WERI-Rb-1 (cell line): ENCODE measurements around the gene MCAT.

Experiments
- DNase-seq: peaks from one replicate; pipeline ENCODE4 v3.0.0-alpha.2; 2020
- H3K27ac ChIP-seq: fragments of 250-450 bp; sonication (Bioruptor Pico); 2 replicates; pipeline ENCODE4 v1.5.1; 2020; ENCODE audit warnings: mild to moderate bottlenecking, moderate library complexity
- H3K27me3 ChIP-seq: fragments of 250-450 bp; sonication (Bioruptor Pico); 2 replicates; pipeline ENCODE4 v1.5.1; 2021; ENCODE audit warnings: mild to moderate bottlenecking, low read depth, moderate library complexity; ENCODE audit not compliant: insufficient read depth, severe bottlenecking
- H3K36me3 ChIP-seq: fragments of 250-450 bp; sonication (Bioruptor Pico); 2 replicates; pipeline ENCODE4 v1.5.1; 2020; ENCODE audit warnings: mild to moderate bottlenecking, moderate library complexity
- H3K4me3 ChIP-seq: 2 replicates; pipeline ENCODE4 v1.5.1; 2011; ENCODE audit warnings: low read depth, mild to moderate bottlenecking, control low read depth, low read length
- H3K9me3 ChIP-seq: fragments of 250-450 bp; sonication (Bioruptor Pico); 2 replicates; pipeline ENCODE4 v1.5.1; 2021; ENCODE audit warnings: mild to moderate bottlenecking, moderate library complexity; ENCODE audit not compliant: severe bottlenecking
- TF ChIP-seq, protein P1 (sequence below): IDR thresholded peaks from 2 replicates; pipeline ENCODE4 v1.5.1; 2011; ENCODE audit warnings: low read depth, mild to moderate bottlenecking, control low read depth, inconsistent platforms, low read length

Gene MCAT

DNA sequence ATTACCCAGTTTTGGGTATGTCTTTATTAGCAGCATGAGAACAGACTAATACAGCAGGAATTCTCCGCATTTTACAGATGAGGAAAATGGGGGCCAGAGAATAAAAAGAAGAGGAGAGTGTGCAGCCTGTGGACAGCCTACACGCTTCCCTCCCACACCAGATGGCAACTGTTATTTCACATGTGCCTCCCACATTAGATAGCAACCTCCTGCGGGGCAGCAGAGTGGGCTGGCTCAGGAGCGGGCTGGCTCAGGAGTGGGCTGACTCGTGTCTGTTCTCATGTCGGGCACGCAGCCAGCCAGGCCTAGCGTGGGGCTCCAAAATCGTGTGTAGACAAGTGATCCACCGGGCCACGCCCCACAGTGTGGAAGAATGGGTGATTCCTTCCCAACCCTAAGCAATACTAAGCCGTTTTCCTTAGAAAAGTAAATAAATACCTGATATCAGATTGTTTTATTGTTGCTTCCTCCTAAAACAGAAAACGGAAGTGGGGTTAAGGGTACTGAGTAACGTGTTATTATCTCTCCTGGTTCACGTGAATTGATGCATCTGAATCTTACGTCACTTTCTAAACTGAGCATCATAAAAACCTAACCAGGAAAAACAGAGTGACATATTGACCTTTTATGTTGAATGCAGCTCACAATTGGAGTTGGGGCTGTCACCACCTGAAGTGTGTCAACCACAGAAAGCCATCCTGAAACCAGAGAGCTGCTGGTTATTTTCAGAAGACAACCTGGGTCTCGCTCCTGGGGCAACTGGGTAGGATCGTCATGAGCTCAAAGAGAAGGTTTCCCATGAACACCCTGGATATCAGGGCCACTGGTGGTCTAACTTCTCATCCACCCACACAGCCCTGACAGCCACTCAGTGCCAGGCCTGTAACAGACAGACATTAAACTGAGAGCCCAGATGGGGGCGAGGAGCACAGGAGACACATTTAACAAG, 57.3 kb downstream of the MCAT start:
- H3K27me3 ChIP-seq: no peaks in the 10 kb centered on the region
- H3K36me3 ChIP-seq: no peaks in the 10 kb centered on the region
- no peaks in the 10 kb centered on the region for H3K9me3 ChIP-seq
- no peak for DNase-seq
- H3K27ac ChIP-seq: no peak overlapping the region
- no peak overlapping the region for H3K4me3 ChIP-seq
- TF ChIP-seq, protein P1, sequence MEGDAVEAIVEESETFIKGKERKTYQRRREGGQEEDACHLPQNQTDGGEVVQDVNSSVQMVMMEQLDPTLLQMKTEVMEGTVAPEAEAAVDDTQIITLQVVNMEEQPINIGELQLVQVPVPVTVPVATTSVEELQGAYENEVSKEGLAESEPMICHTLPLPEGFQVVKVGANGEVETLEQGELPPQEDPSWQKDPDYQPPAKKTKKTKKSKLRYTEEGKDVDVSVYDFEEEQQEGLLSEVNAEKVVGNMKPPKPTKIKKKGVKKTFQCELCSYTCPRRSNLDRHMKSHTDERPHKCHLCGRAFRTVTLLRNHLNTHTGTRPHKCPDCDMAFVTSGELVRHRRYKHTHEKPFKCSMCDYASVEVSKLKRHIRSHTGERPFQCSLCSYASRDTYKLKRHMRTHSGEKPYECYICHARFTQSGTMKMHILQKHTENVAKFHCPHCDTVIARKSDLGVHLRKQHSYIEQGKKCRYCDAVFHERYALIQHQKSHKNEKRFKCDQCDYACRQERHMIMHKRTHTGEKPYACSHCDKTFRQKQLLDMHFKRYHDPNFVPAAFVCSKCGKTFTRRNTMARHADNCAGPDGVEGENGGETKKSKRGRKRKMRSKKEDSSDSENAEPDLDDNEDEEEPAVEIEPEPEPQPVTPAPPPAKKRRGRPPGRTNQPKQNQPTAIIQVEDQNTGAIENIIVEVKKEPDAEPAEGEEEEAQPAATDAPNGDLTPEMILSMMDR: no peak
